ENCODE measurements around the gene FBXL2. TPM values are rescaled to one million over a fixed set of nuclear protein-coding genes. Genes with fewer than 3 reads are reported as not detected.

FBXL2 gene
- total RNA-seq, 1 experiment from 2014 or later: 15.8 TPM

GRCh38 chr3:33380653-33381052, 103.4 kb downstream of the FBXL2 start:
- Histone ChIP-seq H3K79me2 (ENCODE audit: low read depth) (no peaks in the 10 kb centered on the region), H3K27me3 (ENCODE audit: insufficient read depth, low read depth) (no peaks in the 10 kb centered on the region), H3F3A (ENCODE audit: insufficient read depth, low read depth) (no peaks in the 10 kb centered on the region), H3K4me1 (replicated peaks; ENCODE audit: insufficient read depth) (no peaks in the 10 kb centered on the region), H3K4me2 (no peak overlapping the region), H3K9me2 (ENCODE audit: insufficient read depth) (no peaks in the 10 kb centered on the region), H3K36me3 (ENCODE audit: low read depth) (no peaks in the 10 kb centered on the region), H3K9me3 (ENCODE audit: insufficient read depth, low read depth) (no peaks in the 10 kb centered on the region), H3K27ac (no peak overlapping the region), H2AFZ (no peak overlapping the region), H4K20me1 (ENCODE audit: insufficient read depth) (no peaks in the 10 kb centered on the region), H3K4me3 (no peak overlapping the region)
- intact Hi-C loops (cut with micrococcal nuclease; ENCODE audit: unreplicated experiment): no loop called here
- ChIA-PET POLR2A (ENCODE audit: unreplicated experiment) (no interaction called here), CTCF (no interaction called here)
- no peak for DNase-seq
- no peak for TF ChIP-seq EZH2 (IDR thresholded peaks at IDR 0.05; ENCODE audit: low read depth)
- no peak for TF ChIP-seq CTCF (conservative IDR thresholded peaks at IDR 0.05)
- BruUV-seq (replicated peaks): no TSS peak

GRCh38 chr3:33383951-33384350, 106.7 kb downstream of the FBXL2 start:
- Histone ChIP-seq H3K4me1 (replicated peaks; ENCODE audit: insufficient read depth) (no peaks in the 10 kb centered on the region), H3K36me3 (ENCODE audit: low read depth) (no peaks in the 10 kb centered on the region), H3F3A (ENCODE audit: insufficient read depth, low read depth) (no peaks in the 10 kb centered on the region), H3K9me2 (ENCODE audit: insufficient read depth) (no peaks in the 10 kb centered on the region), H3K9me3 (ENCODE audit: insufficient read depth, low read depth) (no peaks in the 10 kb centered on the region), H3K4me3 (no peak overlapping the region), H3K79me2 (ENCODE audit: low read depth) (no peaks in the 10 kb centered on the region), H2AFZ (no peak overlapping the region), H3K27me3 (ENCODE audit: insufficient read depth, low read depth) (no peaks in the 10 kb centered on the region), H4K20me1 (ENCODE audit: insufficient read depth) (no peaks in the 10 kb centered on the region), H3K4me2 (no peak overlapping the region), H3K27ac (no peak overlapping the region)
- intact Hi-C loops (cut with micrococcal nuclease; ENCODE audit: unreplicated experiment): no loop called here
- no TSS peak for BruUV-seq (replicated peaks)
- ChIA-PET POLR2A (ENCODE audit: unreplicated experiment) (interaction anchor here (0.7 kb wide), 1 partner anchor 334 kb away, joined by 3 read pairs; no protein-coding TSS in a partner anchor), CTCF (no interaction called here)
- DNase-seq: no peak
- TF ChIP-seq CTCF (conservative IDR thresholded peaks at IDR 0.05): no peak
- TF ChIP-seq EZH2 (IDR thresholded peaks at IDR 0.05; ENCODE audit: low read depth): no peak

GRCh38 chr3:33385423-33385822, 108.2 kb downstream of the FBXL2 start:
- H3K79me2 ChIP-seq (ENCODE audit: low read depth): no peaks in the 10 kb centered on the region
- ChIA-PET POLR2A (ENCODE audit: unreplicated experiment) (interaction anchor here (0.6 kb wide), 1 partner anchor 297 kb away, joined by 4 read pairs; no protein-coding TSS in a partner anchor), CTCF (no interaction called here)
- H3K4me1 ChIP-seq (replicated peaks; ENCODE audit: insufficient read depth): no peaks in the 10 kb centered on the region
- intact Hi-C loops (cut with micrococcal nuclease; ENCODE audit: unreplicated experiment): no loop called here
- no peaks in the 10 kb centered on the region for H3F3A ChIP-seq (ENCODE audit: insufficient read depth, low read depth)
- H3K36me3 ChIP-seq (ENCODE audit: low read depth): no peaks in the 10 kb centered on the region
- no peaks in the 10 kb centered on the region for H3K27me3 ChIP-seq (ENCODE audit: insufficient read depth, low read depth)
- TF ChIP-seq EZH2 (IDR thresholded peaks at IDR 0.05; ENCODE audit: low read depth): no peak
- no peak for TF ChIP-seq CTCF (conservative IDR thresholded peaks at IDR 0.05)
- no peak overlapping the region for H2AFZ ChIP-seq
- no peak overlapping the region for H3K4me2 ChIP-seq
- H4K20me1 ChIP-seq (ENCODE audit: insufficient read depth): no peaks in the 10 kb centered on the region
- H3K4me3 ChIP-seq: no peak overlapping the region
- H3K27ac ChIP-seq: no peak overlapping the region
- no TSS peak for BruUV-seq (replicated peaks)
- no peaks in the 10 kb centered on the region for H3K9me3 ChIP-seq (ENCODE audit: insufficient read depth, low read depth)
- no peaks in the 10 kb centered on the region for H3K9me2 ChIP-seq (ENCODE audit: insufficient read depth)
- no peak for DNase-seq

All from PC-9 (cell line).